GM23248 (cell line): ENCODE data around the gene C16orf82. TPM values are rescaled to one million over a fixed set of nuclear protein-coding genes. Genes with fewer than 3 reads are reported as not detected.

Experiments
- DNase-seq: peaks from one replicate; pipeline ENCODE4 v3.0.0-alpha.2; 2015
- H2AFZ ChIP-seq: fragments of 200-600 bp; sonication (generic); 2 replicates; pipeline ENCODE4 v1.6.1; 2016; ENCODE audit warnings: antibody characterized with exemption
- H3F3A ChIP-seq: fragments of 200-600 bp; sonication (generic); 2 replicates; pipeline ENCODE4 v1.6.1; 2016; ENCODE audit warnings: mild to moderate bottlenecking, antibody characterized with exemption, mixed run types; ENCODE audit not compliant: insufficient read depth
- H3K27ac ChIP-seq: fragments of 200-600 bp; sonication (generic); 2 replicates; pipeline ENCODE4 v1.5.1; 2016; ENCODE audit warnings: mild to moderate bottlenecking
- H3K27me3 ChIP-seq: fragments of 200-600 bp; sonication (generic); replicated peaks from 2 replicates; pipeline ENCODE4 v1.6.1; 2016; ENCODE audit warnings: mild to moderate bottlenecking; ENCODE audit not compliant: insufficient read depth
- H3K36me3 ChIP-seq: fragments of 200-600 bp; sonication (generic); 2 replicates; pipeline ENCODE4 v1.6.1; 2016; ENCODE audit warnings: low read depth, mild to moderate bottlenecking
- H3K4me1 ChIP-seq: fragments of 200-600 bp; sonication (generic); 2 replicates; pipeline ENCODE4 v1.6.1; 2016; ENCODE audit warnings: mild to moderate bottlenecking; ENCODE audit not compliant: insufficient read depth
- H3K4me2 ChIP-seq: fragments of 200-600 bp; sonication (generic); one replicate; pipeline ENCODE4 v1.6.1; 2016; ENCODE audit warnings: mild to moderate bottlenecking; ENCODE audit not compliant: unreplicated experiment
- H3K4me3 ChIP-seq: fragments of 200-600 bp; sonication (generic); 2 replicates; pipeline ENCODE4 v1.5.1; 2016; ENCODE audit warnings: mild to moderate bottlenecking
- H3K79me2 ChIP-seq: fragments of 200-600 bp; sonication (generic); 2 replicates; pipeline ENCODE4 v1.6.1; 2016; ENCODE audit warnings: mild to moderate bottlenecking; ENCODE audit not compliant: insufficient read depth
- H3K9ac ChIP-seq: fragments of 200-600 bp; sonication (generic); 2 replicates; pipeline ENCODE4 v1.6.1; 2016; ENCODE audit warnings: mild to moderate bottlenecking
- H3K9me2 ChIP-seq: fragments of 200-600 bp; sonication (generic); 2 replicates; pipeline ENCODE4 v1.6.1; 2016; ENCODE audit warnings: mixed run types, mild to moderate bottlenecking, moderate library complexity; ENCODE audit not compliant: insufficient read depth
- H3K9me3 ChIP-seq: fragments of 200-600 bp; sonication (generic); one replicate; pipeline ENCODE4 v1.6.1; 2017; ENCODE audit warnings: low read depth
- H4K20me1 ChIP-seq: fragments of 200-600 bp; sonication (generic); 2 replicates; pipeline ENCODE4 v1.6.0; 2016; ENCODE audit not compliant: insufficient read depth
- EZH2 ChIP-seq: fragments of 200-600 bp; sonication (generic); IDR thresholded peaks from 2 replicates; pipeline ENCODE4 v1.6.1; 2018; ENCODE audit warnings: antibody characterized with exemption, mild to moderate bottlenecking; ENCODE audit not compliant: insufficient read depth, poor library complexity, severe bottlenecking
- EZH2phosphoT487 ChIP-seq: fragments of 200-600 bp; sonication (generic); IDR thresholded peaks from 2 replicates; pipeline ENCODE4 v1.6.1; 2018; ENCODE audit warnings: antibody characterized with exemption, moderate library complexity, mild to moderate bottlenecking, low read depth; ENCODE audit not compliant: insufficient read depth
- WGBS, 2 experiments: methylation state at CpG; one replicate each; pipeline ENCODE4 v1.1.6; 2015 to 2017; ENCODE audit warnings: low lambda C conversion rate in 2 of 2, low coverage in 1 of 2; ENCODE audit errors: missing lambda C conversion rate in 2 of 2; 5-methylcytosine and 5-hydroxymethylcytosine counted together
- in situ Hi-C: fragments of 300-500 bp; cut with MboI; formaldehyde crosslinking; loops from 2 replicates; pipeline ENCODE4 v1.15.0; 2020
- polyA plus RNA-seq: library from polyadenylated mRNA; unstranded; fragments of >200 nt; fragmentation: Nextera tagmentation; extraction: Ambion mirVana; gene quantifications from 2 replicates; pipeline ENCODE4 v1.2.1, GENCODE V29; 2016
- total RNA-seq: library from RNA; depleted of rRNA; stranded (reverse); fragments of >200 nt; shearing (Covaris generic); gene quantifications from 2 replicates; pipeline ENCODE4 v1.2.3, GENCODE V29; 2014

C16orf82 gene
- total and polyA plus RNA-seq, 2 experiments from 2014 or later: not detected

GRCh38 chr16:27027971-27028370, 38.8 kb upstream of the C16orf82 start:
- H3K4me1 ChIP-seq: no peaks in the 10 kb centered on the region
- no peaks in the 10 kb centered on the region for H3K9me2 ChIP-seq
- no peaks in the 10 kb centered on the region; the same call in 1 of the 2 replicates for H3K27me3 ChIP-seq
- no peaks in the 10 kb centered on the region for H3K79me2 ChIP-seq
- no peak overlapping the region for H3K27ac ChIP-seq
- no peak overlapping the region for H2AFZ ChIP-seq
- no peak for DNase-seq
- H3K9me3 ChIP-seq: no peaks in the 10 kb centered on the region
- H4K20me1 ChIP-seq: no peaks in the 10 kb centered on the region
- in situ Hi-C loops: no loop called here
- no peaks in the 10 kb centered on the region for H3K36me3 ChIP-seq
- no peak overlapping the region for H3K4me2 ChIP-seq
- no peaks in the 10 kb centered on the region for H3F3A ChIP-seq
- no peak overlapping the region for H3K9ac ChIP-seq
- H3K4me3 ChIP-seq: no peak overlapping the region
- WGBS, 2 experiments: 24 to 28% methylated on average over 7 of the region's 7 CpGs
- TF ChIP-seq EZH2: no peak

DNA sequence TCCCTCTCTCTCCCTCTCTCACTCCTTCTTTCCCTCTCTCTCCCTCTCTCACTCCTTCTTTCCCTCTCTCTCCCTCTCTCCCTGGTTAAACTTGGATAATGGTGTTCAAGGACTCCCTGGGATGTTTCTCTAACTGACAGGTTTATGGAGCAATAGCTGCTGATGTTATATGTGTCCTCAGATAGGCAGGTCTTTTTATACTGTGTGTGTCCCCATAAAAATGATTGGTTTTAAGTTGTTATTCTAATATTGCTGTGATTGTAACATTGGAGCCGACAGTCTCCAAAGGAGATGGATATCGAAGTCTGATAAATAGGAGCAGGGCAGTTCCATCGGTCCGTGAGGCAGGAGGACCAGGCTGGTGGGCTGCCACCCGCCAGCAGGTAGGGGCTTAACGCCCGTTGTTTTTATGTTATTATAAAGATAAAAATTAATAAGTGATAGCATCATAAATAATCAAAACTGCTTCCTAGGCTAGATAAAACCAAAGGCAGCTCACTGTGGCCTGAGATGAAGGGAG, 38.1 kb upstream of the C16orf82 start:
- Histone ChIP-seq H3K79me2 (no peaks in the 10 kb centered on the region), H3K4me2 (no peak overlapping the region), H3K27ac (no peak overlapping the region), H3K4me3 (no peak overlapping the region), H3K27me3 (no peaks in the 10 kb centered on the region; the same call in 1 of the 2 replicates), H3K4me1 (no peaks in the 10 kb centered on the region), H3K9me3 (no peaks in the 10 kb centered on the region), H3K36me3 (no peaks in the 10 kb centered on the region), H3K9me2 (no peaks in the 10 kb centered on the region), H3K9ac (no peak overlapping the region), H3F3A (no peaks in the 10 kb centered on the region), H2AFZ (no peak overlapping the region), H4K20me1 (no peaks in the 10 kb centered on the region)
- WGBS, 2 experiments: 47 to 48% methylated on average over 7 of the region's 7 CpGs
- in situ Hi-C loops: no loop called here
- TF ChIP-seq EZH2 (no peak), EZH2phosphoT487 (no peak)
- no peak for DNase-seq

- Histone ChIP-seq H3K9ac (no peak overlapping the region), H3K4me1 (no peaks in the 10 kb centered on the region), H3K9me3 (no peaks in the 10 kb centered on the region), H3K9me2 (no peaks in the 10 kb centered on the region), H4K20me1 (no peaks in the 10 kb centered on the region), H3K27ac (no peak overlapping the region), H3F3A (no peaks in the 10 kb centered on the region), H2AFZ (no peak overlapping the region), H3K4me3 (no peak overlapping the region), H3K36me3 (no peaks in the 10 kb centered on the region), H3K4me2 (no peak overlapping the region), H3K27me3 (no peaks in the 10 kb centered on the region; the same call in 1 of the 2 replicates), H3K79me2 (no peaks in the 10 kb centered on the region)
- DNase-seq: no peak
- WGBS, 2 experiments: 46 to 53% methylated on average over 6 of the region's 6 CpGs
- in situ Hi-C loops: no loop called here
- TF ChIP-seq EZH2phosphoT487 (no peak), EZH2 (no peak)
Observed at GRCh38 chr16:27029525-27029924, 37.2 kb upstream of the C16orf82 start.

DNA sequence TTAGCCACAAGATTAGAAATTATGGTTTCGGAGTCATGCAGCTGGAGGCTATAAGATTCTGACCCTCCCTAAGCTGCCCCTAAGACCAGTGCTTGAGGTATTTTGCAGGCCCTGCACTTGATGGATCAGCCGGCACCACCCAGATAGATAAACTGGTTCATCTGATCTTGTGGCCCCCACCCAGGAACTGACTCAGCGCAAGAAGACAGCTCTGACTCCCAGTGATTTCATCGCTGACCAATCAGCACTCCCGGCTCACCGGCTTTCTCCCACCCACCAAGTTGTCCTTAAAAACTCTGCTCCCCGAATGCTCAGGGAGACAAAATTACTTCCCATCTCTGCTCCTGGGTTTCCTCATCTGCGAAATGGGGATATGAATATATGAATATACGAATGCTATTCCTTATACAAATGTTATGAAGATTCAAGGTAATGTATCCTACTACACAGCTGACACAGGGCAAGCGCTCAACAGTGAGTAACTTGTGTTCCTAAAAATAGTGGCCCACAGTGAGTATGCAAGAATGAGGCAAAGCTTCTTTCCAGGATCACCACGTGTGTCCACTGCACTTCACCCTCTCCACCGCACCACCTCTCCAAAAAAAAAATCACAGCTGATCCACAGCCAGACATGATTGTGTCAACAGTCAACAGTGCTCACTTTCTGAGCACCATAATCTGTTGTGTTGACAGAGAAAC, 33.3 kb upstream of the C16orf82 start:
- 67% methylated on average over 12 of the region's 12 CpGs for WGBS, 2 experiments
- H3K79me2 ChIP-seq: no peaks in the 10 kb centered on the region
- no peak overlapping the region for H3K27ac ChIP-seq
- H3F3A ChIP-seq: no peaks in the 10 kb centered on the region
- H3K36me3 ChIP-seq: no peaks in the 10 kb centered on the region
- H3K4me2 ChIP-seq: no peak overlapping the region
- H4K20me1 ChIP-seq: no peaks in the 10 kb centered on the region
- no peak overlapping the region for H2AFZ ChIP-seq
- H3K9me2 ChIP-seq: no peaks in the 10 kb centered on the region
- in situ Hi-C loops: no loop called here
- DNase-seq: no peak
- no peak overlapping the region for H3K4me3 ChIP-seq
- no peak overlapping the region for H3K9ac ChIP-seq
- no peaks in the 10 kb centered on the region for H3K9me3 ChIP-seq
- H3K27me3 ChIP-seq: no peaks in the 10 kb centered on the region
- TF ChIP-seq EZH2phosphoT487 (no peak), EZH2 (no peak)
- H3K4me1 ChIP-seq: no peaks in the 10 kb centered on the region
